Gastroesophageal sphincter (tissue), 3 donors: ENCODE measurements around the gene SSB.

Experiments used
- CTCF ChIP-seq, 4 experiments: fragments of 200-600 bp in 2 of 4; fragments of 450-650 bp in 2 of 4; sonication (generic) in 1 of 4; IDR thresholded peaks; one replicate each; pipeline ENCODE4 v1.5.1; 2017 to 2019; ENCODE audit warnings: antibody characterized with exemption in 4 of 4, mild to moderate bottlenecking in 2 of 4, moderate library complexity in 2 of 4
- EP300 ChIP-seq: sonication (generic); formaldehyde crosslinking; IDR thresholded peaks from one replicate; pipeline ENCODE4 v1.6.1; 2017; ENCODE audit warnings: antibody characterized with exemption, mild to moderate bottlenecking
- POLR2A ChIP-seq, 2 donors: fragments of 450-650 bp; IDR thresholded peaks; one replicate each; pipeline ENCODE4 v1.6.1; 2017; ENCODE audit warnings: antibody characterized with exemption in 2 of 2, mild to moderate bottlenecking in 2 of 2, moderate library complexity in 1 of 2

GRCh38 chr2:169827272-169828140, 28.8 kb downstream of the SSB start, which contains the start of gene UBR3:
- TF ChIP-seq CTCF (IDR thresholded peaks at IDR 0.05) = peak in 3 of 4 experiments; percentile 3 to 16 (median 15)
- TF ChIP-seq EP300 = no peak
- peak; percentile 84 for TF ChIP-seq POLR2A (IDR thresholded peaks at IDR 0.05)
